Renal cortical epithelial cell (primary cell): ENCODE measurements around the gene ZSWIM8. TPM values are rescaled to one million over a fixed set of nuclear protein-coding genes. Genes with fewer than 3 reads are reported as not detected.
A peak's percentile ranks its signal among the peaks of the same experiment; 100 is the strongest.

ENCODE experiments used
- DNase-seq: peaks from one replicate; pipeline ENCODE4 v3.0.0-alpha.2; 2011; ENCODE audit warnings: low read depth
- total RNA-seq: library from RNA; depleted of rRNA; stranded (reverse); fragments of >200 nt; gene quantifications from 2 replicates; pipeline ENCODE4 v1.2.3, GENCODE V29; 2014

The ZSWIM8 gene
- total RNA-seq, 1 donor from 2014 or later, result 66.9 TPM

- no peak for DNase-seq
These were observed 55.6 kb downstream of the ZSWIM8 start for GRCh38 chr10:73841061-73841421.

DNA sequence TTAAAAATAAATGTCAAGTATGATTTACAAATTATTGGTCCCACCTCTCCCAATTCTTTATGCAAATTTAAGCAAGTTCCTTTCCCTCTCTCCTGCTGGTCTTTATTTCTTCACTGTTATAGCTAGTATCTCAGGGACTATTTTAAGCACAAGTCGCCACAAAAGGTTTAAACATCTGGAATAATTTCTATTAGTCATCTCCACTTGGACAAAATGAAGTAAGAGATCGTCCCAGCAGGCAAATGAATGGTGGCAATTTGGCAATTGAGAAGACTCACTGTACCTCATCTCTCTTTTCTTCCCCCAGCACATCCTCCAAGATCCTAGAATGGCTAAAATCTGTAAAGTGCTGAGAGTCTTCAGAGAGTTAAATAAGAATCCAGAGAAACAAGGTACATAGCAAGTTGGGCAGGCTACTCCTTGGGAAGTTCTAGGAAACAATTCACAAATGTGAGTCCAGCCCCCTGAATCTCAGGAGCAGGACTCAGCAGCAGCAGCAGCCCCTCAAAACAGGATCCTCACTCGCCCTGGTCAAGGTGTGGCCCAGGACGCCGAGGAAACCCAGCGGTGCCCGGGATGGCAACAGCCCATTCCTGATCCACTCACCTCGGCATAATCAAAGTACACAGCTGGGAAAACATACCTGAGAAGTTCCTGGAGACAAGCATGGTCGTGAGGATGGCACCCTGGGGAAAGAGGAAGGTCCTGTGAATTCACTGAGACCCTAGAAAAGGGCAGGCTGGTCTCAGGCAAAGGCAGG, 56.3 kb downstream of the ZSWIM8 start:
- no peak for DNase-seq

- no peak for DNase-seq
These were observed 56.9 kb downstream of the ZSWIM8 start for GRCh38 chr10:73842349-73842748.

DNA sequence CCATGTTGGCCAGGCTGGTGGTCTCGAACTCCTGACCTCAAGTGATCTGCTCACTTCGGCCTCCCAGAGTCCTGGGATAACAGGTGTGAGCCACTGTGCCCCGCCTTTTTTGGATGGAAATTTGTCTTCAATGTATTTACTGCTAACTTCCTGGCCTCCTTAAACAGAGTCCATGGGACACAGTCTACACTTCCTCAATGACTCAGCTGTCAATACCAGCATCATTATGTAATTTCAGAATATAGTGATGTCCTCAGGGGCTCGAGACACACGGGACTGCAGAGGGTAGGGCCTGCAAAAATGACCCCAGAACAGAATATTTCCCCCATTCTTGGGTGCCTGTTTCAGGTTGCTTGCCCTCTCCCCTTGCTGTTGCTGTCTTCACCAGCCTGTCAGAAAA, 57.9 kb downstream of the ZSWIM8 start:
- DNase-seq, result no peak

DNA sequence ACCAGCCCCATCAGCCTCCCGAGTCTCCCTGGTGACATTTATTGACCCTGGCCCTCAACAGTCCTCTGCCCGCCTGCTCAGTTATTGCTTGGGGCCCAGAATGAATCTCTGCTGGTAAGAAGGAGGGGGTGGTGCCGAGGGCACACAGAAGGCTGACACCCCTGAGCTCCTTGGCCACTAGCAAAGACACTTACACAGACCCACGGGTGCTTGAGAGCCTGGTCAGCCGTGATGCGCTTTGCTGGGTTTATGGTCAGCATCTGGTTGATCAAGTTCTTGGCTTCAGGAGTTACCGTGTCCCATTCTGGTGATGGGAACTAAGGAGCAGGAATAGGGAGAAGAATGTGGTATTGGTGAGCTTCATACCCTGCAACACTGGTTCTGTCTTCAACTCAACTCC, 61.6 kb downstream of the ZSWIM8 start:
- no peak for DNase-seq

DNA sequence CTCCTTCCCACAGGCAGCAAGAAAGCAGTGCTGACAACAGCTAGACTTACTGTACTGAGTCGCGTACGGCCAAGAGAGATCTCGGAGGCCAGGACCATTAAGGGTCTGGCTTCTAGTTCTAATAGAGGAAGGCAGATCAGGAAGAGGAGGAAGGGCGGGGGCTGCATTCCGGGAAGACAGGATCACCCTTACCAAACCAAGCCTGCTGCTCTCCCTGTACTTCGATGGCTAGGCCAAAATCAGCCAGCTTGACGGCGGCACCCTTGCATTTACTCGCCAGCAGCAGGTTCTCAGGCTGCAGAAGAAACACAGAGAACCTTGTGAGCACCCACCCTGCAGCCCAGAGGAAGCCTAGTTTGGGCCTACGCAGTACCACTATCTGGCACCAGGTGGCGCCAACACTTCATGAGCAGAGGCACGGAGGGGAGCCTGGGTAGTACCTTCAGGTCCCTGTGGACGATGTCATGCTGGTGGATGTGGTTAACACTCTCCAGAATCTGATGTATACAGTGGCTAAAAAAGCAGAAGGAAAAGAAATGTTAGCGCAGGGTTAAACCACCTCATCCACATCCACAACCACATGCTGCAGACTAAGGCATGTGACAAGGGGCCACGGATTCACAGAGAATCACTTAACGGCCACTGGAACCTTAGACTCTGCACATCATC, 63.5 kb downstream of the ZSWIM8 start:
- peak; percentile 47 for DNase-seq

DNA sequence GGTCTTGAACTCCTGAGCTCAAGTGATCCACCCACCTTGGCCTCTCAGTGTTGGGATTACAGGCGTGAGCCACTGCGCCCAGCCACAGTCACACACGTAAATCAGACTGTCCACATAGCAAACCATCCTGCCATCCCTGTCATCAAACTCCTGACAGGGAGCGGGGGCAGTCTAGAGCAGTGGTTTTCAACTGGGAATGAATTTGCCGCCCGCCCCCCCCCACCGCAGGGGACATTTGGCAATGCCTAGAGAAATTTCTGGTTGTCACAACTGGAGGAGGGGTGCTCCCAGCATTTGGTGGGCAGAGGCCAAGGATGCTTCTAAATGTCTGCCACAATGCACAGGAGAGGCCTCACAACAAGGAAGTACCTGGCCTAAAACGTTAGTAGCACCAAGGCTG, 64.8 kb downstream of the ZSWIM8 start:
- no peak for DNase-seq

GRCh38 chr10:73850863-73851461, 65.6 kb downstream of the ZSWIM8 start:
- no peak for DNase-seq

Other genes with a start within 250 kb of the ZSWIM8 start
- gene USP54, start 194.3 kb upstream of the ZSWIM8 start, total RNA-seq, result 46.7 and 61.1 TPM in 2 replicates
- 0.87 and 1.0 TPM in 2 replicates for gene MYOZ1, start 144.1 kb upstream of the ZSWIM8 start, total RNA-seq
- not detected in 2 replicates for gene SYNPO2L, start 129.6 kb upstream of the ZSWIM8 start, total RNA-seq
- 1.0 and 3.4 TPM in 2 replicates for gene AGAP5, start 87.5 kb upstream of the ZSWIM8 start, total RNA-seq
- 55.6 and 84.6 TPM in 2 replicates for gene SEC24C, start 41.2 kb upstream of the ZSWIM8 start, total RNA-seq
- gene CHCHD1, start 3.6 kb upstream of the ZSWIM8 start, total RNA-seq, result 13.1 and 21.4 TPM in 2 replicates
- gene NDST2, start 26.0 kb downstream of the ZSWIM8 start, total RNA-seq, result 4.5 and 14.1 TPM in 2 replicates
- 20.3 and 21.1 TPM in 2 replicates for gene CAMK2G, start 88.9 kb downstream of the ZSWIM8 start, total RNA-seq
- gene PLAU, start 125.5 kb downstream of the ZSWIM8 start, total RNA-seq, result 238 and 1,509 TPM in 2 replicates
- 258 and 313 TPM in 2 replicates for gene VCL, start 212.5 kb downstream of the ZSWIM8 start, total RNA-seq